ENCODE data around the gene TMC7.

GRCh38 chr16:19085679-19086200 is 102.0 kb downstream of the TMC7 start:
- TF ChIP-seq POLR2A (IDR thresholded peaks at IDR 0.05) (no peak), POLR2AphosphoS5 (IDR thresholded peaks at IDR 0.05) (no peak), CTCF (IDR thresholded peaks at IDR 0.05) (no peak)

Data from prostate gland (tissue), 2 donors.